Glutamatergic neuron (in vitro differentiated cells): ENCODE data around the gene TGFA. TPM values are rescaled to one million over a fixed set of nuclear protein-coding genes. Genes with fewer than 3 reads are reported as not detected.

Experiments used
- DNase-seq: peaks from one replicate; pipeline ENCODE4 v3.0.0; 2022
- H3K27ac Mint-ChIP-seq: one replicate; pipeline ENCODE4 v1.8.0; 2020; ENCODE audit warnings: mild to moderate bottlenecking, mixed read lengths, inconsistent platforms; ENCODE audit not compliant: unreplicated experiment
- H3K27me3 Mint-ChIP-seq: one replicate; pipeline ENCODE4 v1.8.0; 2020; ENCODE audit warnings: mild to moderate bottlenecking, moderate library complexity, mixed read lengths, inconsistent platforms; ENCODE audit not compliant: unreplicated experiment
- H3K36me3 Mint-ChIP-seq: one replicate; pipeline ENCODE4 v1.8.0; 2020; ENCODE audit warnings: mild to moderate bottlenecking, mixed read lengths, inconsistent platforms; ENCODE audit not compliant: unreplicated experiment
- H3K4me1 Mint-ChIP-seq: one replicate; pipeline ENCODE4 v1.8.0; 2020; ENCODE audit warnings: mild to moderate bottlenecking, low read depth, mixed read lengths, inconsistent platforms; ENCODE audit not compliant: unreplicated experiment
- H3K4me3 Mint-ChIP-seq: one replicate; pipeline ENCODE4 v1.8.0; 2020; ENCODE audit warnings: mild to moderate bottlenecking, mixed read lengths, inconsistent platforms; ENCODE audit not compliant: unreplicated experiment
- H3K9me3 Mint-ChIP-seq: one replicate; pipeline ENCODE4 v1.8.0; 2020; ENCODE audit warnings: mild to moderate bottlenecking, moderate library complexity, mixed read lengths, inconsistent platforms; ENCODE audit not compliant: unreplicated experiment
- CTCF ChIP-seq: fragments of 200-600 bp; sonication (generic); IDR thresholded peaks from one replicate; pipeline ENCODE4 v1.5.0; 2021; ENCODE audit not compliant: partially characterized antibody, unreplicated experiment
- total RNA-seq: library from RNA; stranded (reverse); fragmentation: NEBNext Ultra II Directional; extraction: Animal tissue kit (Norgen Biotek cat#: 25700); gene quantifications from one replicate; pipeline ENCODE4 v1.2.1, GENCODE V29; 2021; ENCODE audit not compliant: unreplicated experiment

Gene TGFA
- total RNA-seq, 1 donor from 2014 or later = 4.7 TPM

GRCh38 chr2:70569559-70569958, 15.9 kb upstream of the TGFA start:
- no peak overlapping the region for H3K4me3 Mint-ChIP-seq
- no peak for DNase-seq
- H3K9me3 Mint-ChIP-seq = no peaks in the 10 kb centered on the region
- H3K27ac Mint-ChIP-seq = no peak overlapping the region
- no peaks in the 10 kb centered on the region for H3K36me3 Mint-ChIP-seq
- H3K4me1 Mint-ChIP-seq = no peaks in the 10 kb centered on the region
- H3K27me3 Mint-ChIP-seq = no peaks in the 10 kb centered on the region
- no peak for TF ChIP-seq CTCF

- H3K4me3 Mint-ChIP-seq = no peak overlapping the region
- H3K36me3 Mint-ChIP-seq = no peaks in the 10 kb centered on the region
- H3K9me3 Mint-ChIP-seq = no peaks in the 10 kb centered on the region
- H3K27ac Mint-ChIP-seq = no peak overlapping the region
- DNase-seq = no peak
- TF ChIP-seq CTCF = no peak
- H3K27me3 Mint-ChIP-seq = no peaks in the 10 kb centered on the region
- H3K4me1 Mint-ChIP-seq = no peaks in the 10 kb centered on the region
Measured at GRCh38 chr2:70566906-70567305, 13.3 kb upstream of the TGFA start.

- no peak for TF ChIP-seq CTCF
Measured at GRCh38 chr2:70566464-70566863, 12.8 kb upstream of the TGFA start.

GRCh38 chr2:70565039-70565731, 11.6 kb upstream of the TGFA start:
- Mint-ChIP-seq H3K27me3 (no peaks in the 10 kb centered on the region), H3K4me3 (no peak overlapping the region), H3K4me1 (no peaks in the 10 kb centered on the region), H3K27ac (no peak overlapping the region), H3K9me3 (no peaks in the 10 kb centered on the region), H3K36me3 (peaks cover 4% of the 10 kb centered on the region)
- DNase-seq = no peak
- TF ChIP-seq CTCF = no peak

More at GRCh38 chr2:70566464-70566863, 12.8 kb upstream of the TGFA start:
- no peaks in the 10 kb centered on the region for H3K27me3 Mint-ChIP-seq
- H3K36me3 Mint-ChIP-seq = no peaks in the 10 kb centered on the region
- H3K4me3 Mint-ChIP-seq = no peak overlapping the region
- no peaks in the 10 kb centered on the region for H3K9me3 Mint-ChIP-seq
- H3K4me1 Mint-ChIP-seq = no peaks in the 10 kb centered on the region
- H3K27ac Mint-ChIP-seq = no peak overlapping the region
- DNase-seq = no peak

GRCh38 chr2:70561893-70562292, 8.3 kb upstream of the TGFA start:
- no peak for DNase-seq
- Mint-ChIP-seq H3K27ac (no peak overlapping the region), H3K4me3 (no peak overlapping the region), H3K36me3 (peaks cover 4% of the 10 kb centered on the region), H3K27me3 (peaks cover 9% of the 10 kb centered on the region), H3K9me3 (no peaks in the 10 kb centered on the region), H3K4me1 (peaks cover 16% of the 10 kb centered on the region)
- TF ChIP-seq CTCF = no peak
